Adrenal gland (tissue), 12 donors: ENCODE results near the gene TMEM17. TPM values are rescaled to one million over a fixed set of nuclear protein-coding genes. Genes with fewer than 3 reads are reported as not detected.

ENCODE experiments used
- polyA plus RNA-seq, 3 donors: library from polyadenylated mRNA; stranded (reverse); fragments of 200-250 nt in 2 of 3; fragments of 350-450 nt in 1 of 3; fragmentation: Illumina TruSeq in 1 of 3; extraction: RNeasy Lipid Tissue Mini Kit (QIAGEN cat#74804) in 1 of 3; gene quantifications; one replicate each; pipeline ENCODE4 v1.2.3, GENCODE V29; 2013 to 2014
- small RNA-seq, 2 donors: library from RNA; depleted of rRNA; stranded (forward); fragments of <200 nt; gene quantifications; one replicate each; pipeline ENCODE3, GENCODE V24; 2016
- total RNA-seq, 9 donors: library from RNA; depleted of rRNA in 4 of 9; stranded (reverse); fragments of >200 nt in 4 of 9; fragments of 120-200 nt in 1 of 9; fragmentation: NEBNext Ultra II Directional in 1 of 9; extraction: Animal tissue kit (Norgen Biotek cat#: 25700) in 1 of 9; gene quantifications; one replicate each; pipeline versions ENCODE4 v1.1.0 to v1.2.4, GENCODE V29; 2013 to 2023
- donor health status: healthy with polysubstance abuse.
- donor health status: Bipolar disorder and iron deficiency.
- donor health status: DM: yes; HTN: yes; CAD: no.
- donor health status: DM: no; HTN: no; CAD: no.
- donor health status: DM: no; HTN: no; CAD: no.
- donor health status: DM: yes; HTN: yes; CAD: no.

The TMEM17 gene
- total and polyA plus RNA-seq, 12 donors, result 0.30 to 7.2 (median 3.5) TPM

Small RNA genes within 50 kb of the gene (small RNA-seq; reads per million reads assigned to genes)
- 0 reads per million in 2 donors for gene AC107083.1
- 0 to 0.12 reads per million in 2 donors for gene RN7SL18P

Other genes starting within 250 kb of the TMEM17 start
- 10 to 100 TPM; 26.8 to 83.6 (median 46.3) TPM for gene EHBP1, start 199.5 kb upstream of the TMEM17 start, total RNA-seq
- gene EHBP1, start 199.5 kb upstream of the TMEM17 start, polyA plus RNA-seq, result 10 to 100 TPM; 13.5 to 61.2 (median 18.5) TPM